GM08714 (cell line): ENCODE measurements around the gene GPR183.
"Not testable (repeated sequence)": the region's sequence is repeated elsewhere in the genome, so short reads cannot be mapped to it uniquely, and the experiment has no call there.

Source experiments
- H3K4me3 ChIP-seq: fragments of 200-500 bp; sonication (Bioruptor generic); 2 replicates; pipeline ENCODE4 v1.5.1; 2014; ENCODE audit warnings: mild to moderate bottlenecking, low read length, inconsistent platforms
- ZNF274 ChIP-seq: IDR thresholded peaks from 2 replicates; pipeline ENCODE4 v1.6.1; 2012; ENCODE audit warnings: mild to moderate bottlenecking, low read depth, low read length

GPR183 gene

DNA sequence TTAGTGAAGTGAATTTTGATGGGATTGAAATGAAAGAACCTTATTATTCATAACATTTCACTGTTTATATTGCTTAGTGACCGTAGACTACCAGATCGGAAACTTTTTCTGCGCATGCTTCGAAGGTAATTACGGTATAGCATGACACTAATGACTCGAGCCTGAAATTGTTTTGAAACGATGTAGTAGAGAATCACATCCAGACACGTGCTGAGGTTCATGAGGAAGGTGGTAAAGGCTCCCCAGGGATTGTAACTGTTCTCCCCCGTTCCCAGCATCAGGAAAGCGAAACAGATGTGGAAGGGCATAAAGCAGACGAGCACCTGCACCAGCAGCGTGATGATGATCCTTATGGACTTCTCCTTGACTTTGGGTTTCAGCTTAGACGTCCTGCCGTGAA is 52.4 kb downstream of the GPR183 start:
- no peak for TF ChIP-seq ZNF274

DNA sequence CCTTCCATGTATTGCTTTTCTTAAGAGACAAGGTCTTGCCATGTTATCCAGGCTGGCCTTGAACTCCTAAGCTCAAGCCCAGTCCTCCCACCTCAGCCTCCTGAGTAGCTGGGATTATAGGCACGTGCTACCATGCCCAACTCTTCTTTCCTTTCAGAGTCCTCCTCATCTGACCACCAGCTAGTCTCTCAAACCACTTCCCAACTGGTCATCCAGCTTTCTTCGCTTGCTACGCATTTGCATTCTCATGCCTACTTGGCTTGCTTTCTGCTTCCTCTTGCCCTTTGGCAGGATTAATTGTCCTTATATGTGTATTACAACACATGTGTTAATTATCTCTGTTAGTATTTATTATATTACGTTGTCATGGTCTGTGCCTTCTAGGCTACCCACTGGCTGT is 55.3 kb downstream of the GPR183 start:
- no peak for TF ChIP-seq ZNF274
- no peak overlapping the region for H3K4me3 ChIP-seq

More for the DNA sequence above, 52.4 kb downstream of the GPR183 start:
- H3K4me3 ChIP-seq: no peak overlapping the region

DNA sequence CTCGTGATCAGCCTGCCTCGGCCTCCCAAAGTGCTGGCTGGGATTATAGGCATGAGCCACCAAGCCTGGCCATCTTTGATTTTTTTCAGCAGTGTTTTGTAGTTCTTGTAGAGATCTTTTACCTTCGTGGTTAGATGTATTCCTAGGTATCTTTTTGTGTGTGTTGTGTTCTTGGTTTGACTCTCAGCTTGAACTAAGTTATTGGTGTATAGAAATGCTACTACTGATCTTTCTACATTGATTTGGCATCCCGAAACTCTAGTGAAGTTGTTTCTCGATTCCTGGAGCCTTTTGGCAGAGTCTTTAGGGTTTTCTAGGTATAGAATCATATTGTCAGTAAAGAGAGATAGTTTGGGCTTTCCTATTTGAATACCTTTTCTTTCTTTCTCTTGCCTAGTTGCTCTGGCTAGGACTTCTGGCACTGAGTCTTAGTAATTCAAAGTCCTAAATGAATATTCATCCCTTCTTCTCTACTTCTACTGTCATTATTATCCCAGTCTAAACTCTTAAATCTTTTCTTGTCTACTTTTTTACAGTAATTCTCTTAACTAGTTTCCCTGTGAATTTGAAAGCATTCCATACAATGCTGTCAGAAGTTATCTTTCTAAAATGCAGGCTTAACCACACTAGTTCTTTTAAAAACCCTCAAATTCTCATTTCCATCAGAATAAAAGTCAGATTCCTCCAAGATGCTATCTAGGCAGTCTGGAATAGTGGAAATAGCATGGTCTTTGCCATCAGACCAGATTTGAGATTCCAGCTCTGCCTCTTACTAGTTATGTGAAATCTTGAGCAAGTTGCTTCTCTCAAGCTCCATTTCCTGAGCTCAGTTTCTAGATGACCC is 56.0 kb downstream of the GPR183 start:
- H3K4me3 ChIP-seq: no peak overlapping the region
- TF ChIP-seq ZNF274: no peak

DNA sequence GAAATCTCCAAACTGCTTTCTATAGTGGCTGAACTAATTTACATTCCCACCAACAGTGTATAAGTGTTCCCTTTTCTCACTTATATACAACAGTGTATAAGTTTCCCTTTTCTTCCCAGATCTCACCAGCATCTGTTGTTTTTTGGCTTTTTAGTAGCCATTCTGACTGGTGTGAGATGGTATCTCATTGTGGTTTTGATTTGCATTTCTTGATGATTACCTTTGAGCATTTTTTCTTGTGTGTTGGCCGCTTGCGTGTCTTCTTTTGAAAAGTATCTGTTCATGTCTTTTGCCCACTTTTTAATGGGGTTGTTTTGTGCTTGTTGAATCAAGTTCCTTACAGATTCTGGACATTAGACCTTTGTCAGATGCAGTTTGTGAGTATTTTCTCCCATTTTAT is 57.6 kb downstream of the GPR183 start:
- H3K4me3 ChIP-seq: not testable (repeated sequence)

DNA sequence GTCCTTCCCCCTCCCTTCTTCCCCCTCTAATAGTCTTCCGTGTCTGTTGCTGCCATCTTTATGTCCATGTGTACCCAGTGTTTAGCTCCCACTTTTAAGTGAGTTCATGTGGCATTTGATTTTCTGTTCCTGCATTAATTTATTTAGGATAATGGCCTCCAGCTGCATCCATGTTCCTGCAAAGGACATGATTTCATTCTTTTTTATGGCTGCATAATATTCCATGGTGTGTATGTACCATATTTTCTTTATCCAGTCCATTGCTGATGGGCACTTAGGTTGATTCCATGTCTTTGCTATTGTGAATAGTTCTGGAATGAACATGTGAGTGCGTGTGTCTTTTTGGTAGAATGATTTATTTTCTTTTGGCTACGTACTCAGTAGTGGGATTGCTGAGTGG is 58.0 kb downstream of the GPR183 start:
- not testable (repeated sequence) for H3K4me3 ChIP-seq

DNA sequence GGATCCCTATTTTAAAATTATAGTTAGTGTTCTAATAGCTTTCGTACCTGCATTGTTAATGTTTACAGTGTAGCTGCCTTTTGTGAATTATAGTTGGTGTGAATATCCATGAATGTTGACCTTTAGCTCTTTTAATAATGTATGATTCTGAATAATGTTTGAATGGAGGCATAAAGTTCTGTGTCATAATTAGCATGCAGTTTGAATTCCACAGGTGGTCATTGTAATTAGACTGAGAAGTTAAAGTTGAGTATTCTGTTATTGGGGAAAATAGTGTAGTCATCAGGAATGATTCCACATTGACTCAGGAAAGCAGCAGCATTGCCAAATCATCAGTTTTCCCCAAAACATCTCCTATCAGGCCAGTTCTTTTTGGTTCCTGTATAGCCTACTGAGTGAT is 61.1 kb downstream of the GPR183 start:
- no peak for TF ChIP-seq ZNF274
- H3K4me3 ChIP-seq: no peak overlapping the region
